Measurements from ENCODE around the gene PFDN2. TPM values are rescaled to one million over a fixed set of nuclear protein-coding genes. Genes with fewer than 3 reads are reported as not detected.
"Not testable (repeated sequence)": the region's sequence is repeated elsewhere in the genome, so short reads cannot be mapped to it uniquely, and the experiment has no call there.

PFDN2 gene
- total RNA-seq, 1 experiment from 2014 or later = 129 TPM

GRCh38 chr1:161069731-161070270, 48.0 kb downstream of the PFDN2 start, which contains the start of gene ARHGAP30:
TSS of gene ARHGAP30 (minus strand) at chr1:161069891. CDS start at chr1:161069624, 267 bp downstream.
- Mint-ChIP-seq H3K9me3 (ENCODE audit: low read depth, unreplicated experiment) (no peaks in the 10 kb centered on the region), H3K4me3 (ENCODE audit: low read depth, unreplicated experiment) (no peak within 1 kb of the TSS), H3K4me1 (ENCODE audit: low read depth, unreplicated experiment) (no peaks in the 10 kb centered on the region), H3K27me3 (ENCODE audit: unreplicated experiment) (no peaks in the 10 kb centered on the region), H3K36me3 (ENCODE audit: insufficient read depth, unreplicated experiment) (peaks cover 24% of the 10 kb centered on the region), H3K27ac (ENCODE audit: unreplicated experiment) (no peak within 1 kb of the TSS)
- BruUV-seq (replicated peaks) = no TSS peak
- DNase-seq = no peak
- intact Hi-C loops (cut with micrococcal nuclease; ENCODE audit: unreplicated experiment) = no loop called here
- TF ChIP-seq, protein P1, sequence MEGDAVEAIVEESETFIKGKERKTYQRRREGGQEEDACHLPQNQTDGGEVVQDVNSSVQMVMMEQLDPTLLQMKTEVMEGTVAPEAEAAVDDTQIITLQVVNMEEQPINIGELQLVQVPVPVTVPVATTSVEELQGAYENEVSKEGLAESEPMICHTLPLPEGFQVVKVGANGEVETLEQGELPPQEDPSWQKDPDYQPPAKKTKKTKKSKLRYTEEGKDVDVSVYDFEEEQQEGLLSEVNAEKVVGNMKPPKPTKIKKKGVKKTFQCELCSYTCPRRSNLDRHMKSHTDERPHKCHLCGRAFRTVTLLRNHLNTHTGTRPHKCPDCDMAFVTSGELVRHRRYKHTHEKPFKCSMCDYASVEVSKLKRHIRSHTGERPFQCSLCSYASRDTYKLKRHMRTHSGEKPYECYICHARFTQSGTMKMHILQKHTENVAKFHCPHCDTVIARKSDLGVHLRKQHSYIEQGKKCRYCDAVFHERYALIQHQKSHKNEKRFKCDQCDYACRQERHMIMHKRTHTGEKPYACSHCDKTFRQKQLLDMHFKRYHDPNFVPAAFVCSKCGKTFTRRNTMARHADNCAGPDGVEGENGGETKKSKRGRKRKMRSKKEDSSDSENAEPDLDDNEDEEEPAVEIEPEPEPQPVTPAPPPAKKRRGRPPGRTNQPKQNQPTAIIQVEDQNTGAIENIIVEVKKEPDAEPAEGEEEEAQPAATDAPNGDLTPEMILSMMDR (IDR thresholded peaks at IDR 0.05; ENCODE audit: unreplicated experiment) = no peak
- CTCF ChIA-PET = interaction anchor here (5.0 kb wide), 1 partner anchor 28 kb away, joined by 56 read pairs; the partner anchor contains the start of gene KLHDC9

DNA sequence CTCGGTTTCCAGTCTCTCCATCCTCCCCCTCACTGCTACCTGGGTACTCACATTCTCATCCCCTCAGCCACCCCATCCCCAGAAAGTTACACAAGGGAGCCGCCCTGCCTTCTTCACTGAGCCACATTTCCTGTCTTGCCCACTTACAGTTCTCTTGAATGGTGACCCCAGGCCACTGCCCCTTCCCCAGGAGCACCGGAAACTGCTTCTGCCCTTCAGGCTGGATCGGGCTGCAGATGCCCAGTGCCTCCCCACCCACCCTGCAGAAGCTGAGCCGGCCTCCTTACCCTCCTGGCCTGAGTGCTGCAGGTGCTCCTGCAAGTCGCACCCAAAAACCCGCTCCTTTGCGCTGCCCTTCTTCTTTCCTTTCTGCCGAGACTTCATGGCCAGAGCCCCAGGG, 48.6 kb downstream of the PFDN2 start:
- CTCF ChIA-PET = interaction anchor here (0.6 to 1.4 kb wide), 2 partner anchors 28 to 957 kb away, joined by 4 to 9 read pairs; partner anchors contain the start of gene KLHDC9
- H3K4me3 Mint-ChIP-seq (ENCODE audit: low read depth, unreplicated experiment) = no peak overlapping the region
- DNase-seq = no peak
- intact Hi-C loops (cut with micrococcal nuclease; ENCODE audit: unreplicated experiment) = no loop called here
- H3K36me3 Mint-ChIP-seq (ENCODE audit: insufficient read depth, unreplicated experiment) = peaks cover 18% of the 10 kb centered on the region
- TF ChIP-seq, protein P1 (IDR thresholded peaks at IDR 0.05; ENCODE audit: unreplicated experiment) = no peak
- no peak overlapping the region for H3K27ac Mint-ChIP-seq (ENCODE audit: unreplicated experiment)
- no peaks in the 10 kb centered on the region for H3K27me3 Mint-ChIP-seq (ENCODE audit: unreplicated experiment)
- H3K4me1 Mint-ChIP-seq (ENCODE audit: low read depth, unreplicated experiment) = peaks cover 3% of the 10 kb centered on the region
- BruUV-seq (replicated peaks) = no TSS peak
- no peaks in the 10 kb centered on the region for H3K9me3 Mint-ChIP-seq (ENCODE audit: low read depth, unreplicated experiment)

GRCh38 chr1:161068306-161069234, 49.3 kb downstream of the PFDN2 start:
- peaks cover 13% of the 10 kb centered on the region for H3K36me3 Mint-ChIP-seq (ENCODE audit: insufficient read depth, unreplicated experiment)
- TF ChIP-seq, protein P1 (IDR thresholded peaks at IDR 0.05; ENCODE audit: unreplicated experiment) = no peak
- no peaks in the 10 kb centered on the region for H3K9me3 Mint-ChIP-seq (ENCODE audit: low read depth, unreplicated experiment)
- H3K4me3 Mint-ChIP-seq (ENCODE audit: low read depth, unreplicated experiment) = no peak overlapping the region
- DNase-seq = no peak
- H3K4me1 Mint-ChIP-seq (ENCODE audit: low read depth, unreplicated experiment) = peaks cover 10% of the 10 kb centered on the region
- peaks cover 7% of the 10 kb centered on the region for H3K27me3 Mint-ChIP-seq (ENCODE audit: unreplicated experiment)
- no peak overlapping the region for H3K27ac Mint-ChIP-seq (ENCODE audit: unreplicated experiment)
- BruUV-seq (replicated peaks) = no TSS peak
- intact Hi-C loops (cut with micrococcal nuclease; ENCODE audit: unreplicated experiment) = no loop called here
- CTCF ChIA-PET = interaction anchor here (0.6 to 1.4 kb wide), 2 partner anchors 29 to 956 kb away, joined by 4 to 9 read pairs; partner anchors contain the start of gene KLHDC9

GRCh38 chr1:161066694-161067093, 51.1 kb downstream of the PFDN2 start:
- no peak for DNase-seq
- BruUV-seq (replicated peaks) = no TSS peak
- CTCF ChIA-PET = no interaction called here
- Mint-ChIP-seq H3K36me3 (ENCODE audit: insufficient read depth, unreplicated experiment) (no peaks in the 10 kb centered on the region), H3K27ac (ENCODE audit: unreplicated experiment) (no peak overlapping the region), H3K4me3 (ENCODE audit: low read depth, unreplicated experiment) (no peak overlapping the region), H3K4me1 (ENCODE audit: low read depth, unreplicated experiment) (peaks cover 10% of the 10 kb centered on the region), H3K9me3 (ENCODE audit: low read depth, unreplicated experiment) (no peaks in the 10 kb centered on the region), H3K27me3 (ENCODE audit: unreplicated experiment) (peaks cover 9% of the 10 kb centered on the region)
- TF ChIP-seq, protein P1 (IDR thresholded peaks at IDR 0.05; ENCODE audit: unreplicated experiment) = no peak
- intact Hi-C loops (cut with micrococcal nuclease; ENCODE audit: unreplicated experiment) = no loop called here

DNA sequence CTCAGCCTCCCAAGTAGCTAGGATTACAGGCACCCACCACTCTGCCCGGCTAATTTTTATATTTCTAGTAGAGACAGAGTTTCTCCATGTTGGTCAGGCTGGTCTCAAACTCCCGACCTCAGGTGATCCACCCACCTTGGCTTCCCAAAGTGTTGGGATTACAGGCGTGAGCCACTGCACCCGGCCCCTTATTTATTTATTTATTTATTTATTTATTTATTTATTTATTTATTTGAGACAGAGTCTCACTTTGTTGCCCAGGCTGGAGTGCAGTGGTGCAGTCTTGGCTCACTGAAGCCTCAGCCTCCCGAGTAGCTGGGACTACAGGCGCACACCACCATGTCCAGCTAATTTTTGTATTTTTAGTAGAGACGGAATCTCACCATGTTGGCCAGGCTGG, 52.2 kb downstream of the PFDN2 start:
- CTCF ChIA-PET = interaction anchor here (0.6 kb wide), 1 partner anchor 325 kb away, joined by 4 read pairs; no protein-coding TSS in a partner anchor
- intact Hi-C loops (cut with micrococcal nuclease; ENCODE audit: unreplicated experiment); BruUV-seq (replicated peaks): not testable (repeated sequence)

DNA sequence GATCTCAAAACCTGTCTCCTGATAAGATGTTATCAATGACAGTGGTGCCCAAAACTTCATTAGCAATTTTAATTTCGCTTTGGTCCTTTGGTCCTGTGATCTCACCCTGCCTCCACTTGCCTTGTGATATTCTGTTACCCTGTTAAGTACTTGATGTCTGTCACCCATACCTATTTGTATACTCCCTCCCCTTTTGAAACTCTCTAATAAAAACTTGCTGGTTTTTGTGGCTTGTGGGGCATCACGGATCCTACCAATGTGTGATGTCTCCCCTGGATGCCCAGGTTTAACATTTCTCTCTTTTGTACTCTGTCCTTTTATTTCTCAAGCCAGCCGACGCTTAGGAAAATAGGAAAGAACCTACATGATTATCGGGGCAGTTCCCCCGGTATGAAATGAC, 53.9 kb downstream of the PFDN2 start:
- BruUV-seq (replicated peaks); H3K27ac Mint-ChIP-seq (ENCODE audit: unreplicated experiment); CTCF ChIA-PET; H3K36me3 Mint-ChIP-seq (ENCODE audit: insufficient read depth, unreplicated experiment); H3K4me3 Mint-ChIP-seq (ENCODE audit: low read depth, unreplicated experiment); DNase-seq; H3K27me3 Mint-ChIP-seq (ENCODE audit: unreplicated experiment); H3K4me1 Mint-ChIP-seq (ENCODE audit: low read depth, unreplicated experiment); H3K9me3 Mint-ChIP-seq (ENCODE audit: low read depth, unreplicated experiment): not testable (repeated sequence)
- intact Hi-C loops (cut with micrococcal nuclease; ENCODE audit: unreplicated experiment) = loop anchor here (5.0 kb wide), 1 partner anchor 33 kb away; the partner anchor contains the start of gene KLHDC9

More for the DNA sequence above, 52.2 kb downstream of the PFDN2 start:
- DNase-seq; H3K4me3 Mint-ChIP-seq (ENCODE audit: low read depth, unreplicated experiment); H3K27ac Mint-ChIP-seq (ENCODE audit: unreplicated experiment); H3K4me1 Mint-ChIP-seq (ENCODE audit: low read depth, unreplicated experiment); H3K27me3 Mint-ChIP-seq (ENCODE audit: unreplicated experiment); H3K36me3 Mint-ChIP-seq (ENCODE audit: insufficient read depth, unreplicated experiment); H3K9me3 Mint-ChIP-seq (ENCODE audit: low read depth, unreplicated experiment): not testable (repeated sequence)

All from Calu3 (cell line).